MM.1S (cell line): Measurements from ENCODE around the gene WT1.

Source experiments
- CTCF ChIP-seq: fragments of 300-600 bp; sonication (generic); IDR thresholded peaks from 2 replicates; pipeline ENCODE4 v1.5.1; 2016; ENCODE audit warnings: antibody characterized with exemption, low read length, mixed read lengths
- EZH2phosphoT487 ChIP-seq: fragments of 300-600 bp; sonication (generic); IDR thresholded peaks from 2 replicates; pipeline ENCODE4 v1.6.1; 2018; ENCODE audit warnings: antibody characterized with exemption, low read length

- TF ChIP-seq EZH2phosphoT487: no peak
- no peak for TF ChIP-seq CTCF
Measured at GRCh38 chr11:32448232-32448631, 12.9 kb upstream of the WT1 start.
